ENCODE measurements around the gene ENPP3.

The ENPP3 gene

DNA sequence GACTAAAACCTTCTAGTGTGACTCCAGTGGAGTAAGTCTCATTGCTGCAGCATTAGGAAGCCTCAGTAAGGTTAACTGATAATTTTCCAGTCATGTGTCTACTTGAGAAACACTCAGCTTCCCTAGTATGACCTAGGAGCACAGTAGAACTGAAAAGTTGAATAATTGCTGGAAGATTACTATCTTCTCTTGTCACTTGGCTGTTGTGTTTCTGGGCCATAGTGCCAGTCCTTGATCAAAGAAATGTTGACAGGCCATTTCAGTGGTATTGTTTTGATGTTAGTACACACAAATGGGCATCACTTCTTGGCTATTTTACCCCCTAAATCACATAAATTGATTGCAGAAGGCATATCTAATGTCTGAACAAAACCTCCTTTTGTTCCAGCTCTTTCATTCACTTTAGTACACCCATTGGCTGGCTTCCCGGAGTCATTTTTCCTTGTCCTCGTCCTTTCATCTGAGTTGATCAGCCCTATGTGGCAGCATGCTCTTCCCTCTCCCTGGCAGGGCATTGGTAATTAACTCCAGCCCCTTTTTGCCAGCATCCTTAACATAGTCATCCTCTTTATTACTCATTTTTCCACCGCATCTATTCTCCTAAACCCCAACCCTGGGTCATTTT is 6.0 kb downstream of the ENPP3 start:
- DNase-seq (ENCODE audit: low read depth), result no peak

- DNase-seq (ENCODE audit: low read depth), result no peak
Observed at GRCh38 chr6:131643855-131644460, 6.9 kb downstream of the ENPP3 start.

DNA sequence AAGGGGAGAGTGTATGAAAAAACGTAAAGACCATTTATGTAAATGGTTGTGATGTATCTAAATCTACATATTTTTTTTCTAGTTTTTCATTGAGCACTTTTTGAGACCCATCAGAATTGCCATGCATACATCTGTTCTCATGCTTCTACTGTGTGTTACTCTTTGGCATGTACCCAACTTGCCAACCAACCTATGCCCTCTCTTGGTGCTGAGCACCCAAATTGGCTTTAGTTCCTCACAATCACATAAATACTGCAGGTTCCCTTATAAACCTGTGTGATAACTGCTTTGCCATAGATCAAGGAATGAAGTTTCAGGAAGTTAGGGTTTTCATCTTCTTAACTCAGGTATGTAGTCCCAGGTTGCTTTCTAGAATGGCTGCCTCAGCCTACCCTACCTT is 7.8 kb downstream of the ENPP3 start:
- DNase-seq (ENCODE audit: low read depth), result no peak

GRCh38 chr6:131645846-131646245 is 8.7 kb downstream of the ENPP3 start:
- DNase-seq (ENCODE audit: low read depth), result no peak

- DNase-seq (ENCODE audit: low read depth), result no peak
Observed at GRCh38 chr6:131646249-131646670, 9.2 kb downstream of the ENPP3 start.

GRCh38 chr6:131651782-131652181 is 14.7 kb downstream of the ENPP3 start:
- DNase-seq (ENCODE audit: low read depth), result no peak

DNA sequence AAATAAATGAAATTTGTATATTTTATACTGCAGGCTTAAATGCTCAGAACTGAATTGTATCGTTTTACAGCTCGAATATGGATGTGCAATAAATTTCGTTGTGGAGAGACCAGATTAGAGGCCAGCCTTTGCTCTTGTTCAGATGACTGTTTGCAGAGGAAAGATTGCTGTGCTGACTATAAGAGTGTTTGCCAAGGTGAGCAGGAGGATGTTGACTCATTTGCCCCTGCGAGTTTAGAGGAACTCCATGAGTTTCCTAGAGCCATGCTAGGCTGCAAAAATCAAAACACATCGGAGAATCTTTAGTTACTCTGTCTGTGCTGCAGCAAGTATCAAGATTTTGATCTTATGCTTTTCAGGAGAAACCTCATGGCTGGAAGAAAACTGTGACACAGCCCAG is 15.4 kb downstream of the ENPP3 start:
- no peak for DNase-seq (ENCODE audit: low read depth)

DNA sequence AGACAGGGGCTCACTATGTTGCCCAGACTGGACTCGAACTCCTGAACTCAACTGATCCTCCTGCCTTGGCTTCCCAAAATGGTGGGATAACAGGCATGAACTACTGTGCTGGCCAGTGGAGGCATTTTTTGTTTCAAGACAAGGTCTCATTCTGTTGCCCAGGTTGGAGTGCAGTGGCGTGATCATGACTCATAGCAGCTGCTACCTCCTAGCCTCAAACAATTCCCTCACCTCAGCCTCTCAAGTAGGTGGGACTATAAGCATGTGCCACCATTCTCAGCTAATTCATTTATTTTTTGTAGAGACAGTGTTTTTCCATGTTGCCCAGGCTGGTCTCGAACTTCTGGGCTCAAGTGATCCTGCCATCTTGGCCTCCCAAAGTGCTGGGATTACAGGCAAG is 17.2 kb downstream of the ENPP3 start:
- no peak for DNase-seq (ENCODE audit: low read depth)

DNA sequence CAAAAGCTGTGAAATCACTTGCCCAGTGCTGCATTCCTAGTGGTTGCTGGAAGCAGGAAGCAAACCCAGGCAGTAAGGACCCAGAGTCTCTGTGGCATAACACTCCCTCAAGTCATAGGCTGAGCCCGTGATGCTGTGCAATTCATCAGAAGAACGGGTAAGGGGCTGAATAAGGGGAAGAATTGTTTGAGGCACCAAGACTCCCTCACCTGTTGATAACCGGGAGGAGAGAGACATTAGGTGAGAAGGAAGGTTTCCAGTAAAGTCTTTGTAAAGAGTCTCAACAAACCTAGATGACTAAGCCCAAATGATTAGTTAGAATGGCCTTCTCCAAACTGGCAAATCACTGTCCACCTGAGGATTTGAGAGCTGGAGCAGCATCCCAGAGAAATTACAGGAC is 18.3 kb downstream of the ENPP3 start:
- DNase-seq (ENCODE audit: low read depth), result no peak

- no peak for DNase-seq (ENCODE audit: low read depth)
Observed at GRCh38 chr6:131655951-131656350, 18.8 kb downstream of the ENPP3 start.

DNA sequence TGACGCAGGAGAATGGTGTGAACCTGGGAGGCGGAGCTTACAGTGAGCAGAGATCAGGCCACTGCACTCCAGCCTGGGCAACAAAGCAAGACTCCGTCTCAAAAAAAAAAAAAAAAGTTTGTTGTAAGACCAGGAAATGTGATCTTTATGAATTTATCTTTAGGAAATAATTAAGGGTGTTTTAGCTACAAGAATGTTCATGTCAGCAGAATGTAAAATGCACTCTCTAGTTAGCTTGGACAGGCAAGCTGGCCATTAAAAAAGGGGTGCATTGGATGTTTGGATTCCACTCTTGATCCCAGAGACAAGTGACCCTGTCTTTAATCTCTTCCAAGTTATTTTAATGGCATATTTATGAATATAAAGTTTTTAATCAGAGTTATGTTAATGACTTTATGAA is 19.6 kb downstream of the ENPP3 start:
- DNase-seq (ENCODE audit: low read depth), result no peak

DNA sequence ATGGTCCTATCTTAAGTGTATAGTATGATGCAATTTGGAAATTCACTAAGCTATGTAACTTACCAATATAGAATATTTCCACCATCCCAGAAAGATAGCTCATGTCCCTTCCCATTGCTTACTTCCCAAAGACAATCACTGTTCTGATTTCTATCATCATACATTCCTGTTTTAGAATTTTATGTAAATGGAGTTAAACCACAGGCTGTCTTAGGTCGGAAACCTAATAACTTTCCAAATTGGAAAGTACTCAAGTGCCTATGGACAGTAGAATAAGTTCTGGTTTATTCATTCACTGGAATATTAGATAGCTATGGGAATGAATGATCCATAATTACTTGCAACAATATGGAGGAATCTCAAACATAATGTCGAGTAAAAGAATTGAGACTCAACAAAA is 20.1 kb downstream of the ENPP3 start:
- no peak for DNase-seq (ENCODE audit: low read depth)

- no peak for DNase-seq (ENCODE audit: low read depth)
Observed at GRCh38 chr6:131657630-131658111, 20.6 kb downstream of the ENPP3 start.

- DNase-seq (ENCODE audit: low read depth), result no peak
Observed at GRCh38 chr6:131658287-131658686, 21.2 kb downstream of the ENPP3 start.

DNA sequence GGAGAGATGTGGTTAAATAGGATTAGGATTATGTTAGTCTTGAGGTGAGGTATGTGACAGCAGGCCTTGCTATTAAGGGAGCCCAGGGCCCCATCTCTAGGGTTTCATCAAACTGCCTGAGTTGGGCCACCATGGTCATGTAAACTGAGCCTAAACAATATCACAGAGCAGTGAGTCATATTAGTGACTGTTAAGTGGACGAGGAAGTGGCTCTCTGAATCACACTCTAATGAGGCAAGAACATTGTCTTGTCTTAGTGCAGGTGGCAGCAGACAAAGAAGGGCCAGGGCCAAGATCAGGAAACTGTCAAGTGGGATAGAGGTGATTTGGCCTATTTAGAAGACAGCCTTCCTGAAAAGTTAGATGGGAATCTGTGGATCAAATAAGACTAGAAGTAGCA is 23.1 kb downstream of the ENPP3 start:
- DNase-seq (ENCODE audit: low read depth), result no peak

GRCh38 chr6:131663578-131664165 is 26.6 kb downstream of the ENPP3 start:
- no peak for DNase-seq (ENCODE audit: low read depth)

GRCh38 chr6:131669891-131670290 is 32.8 kb downstream of the ENPP3 start:
- no peak for DNase-seq (ENCODE audit: low read depth)

DNA sequence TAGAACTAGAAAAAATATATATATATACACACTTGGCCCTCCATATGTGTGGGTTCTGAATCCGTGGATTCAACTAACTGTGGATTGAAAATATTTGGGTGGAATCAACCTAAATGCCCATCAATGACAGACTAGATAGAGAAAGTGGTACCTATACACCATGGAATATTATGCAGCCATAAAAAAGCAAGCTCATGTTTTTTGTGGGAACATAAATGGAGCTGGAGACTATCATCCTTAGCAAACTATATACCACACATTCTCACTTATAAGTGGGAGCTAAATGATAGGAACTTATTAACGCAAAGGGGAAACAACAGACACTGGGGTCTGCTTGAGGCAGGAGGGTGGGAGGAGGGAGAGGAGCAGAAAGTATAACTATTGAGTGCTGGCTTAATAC is 36.1 kb downstream of the ENPP3 start:
- DNase-seq (ENCODE audit: low read depth), result no peak

DNA sequence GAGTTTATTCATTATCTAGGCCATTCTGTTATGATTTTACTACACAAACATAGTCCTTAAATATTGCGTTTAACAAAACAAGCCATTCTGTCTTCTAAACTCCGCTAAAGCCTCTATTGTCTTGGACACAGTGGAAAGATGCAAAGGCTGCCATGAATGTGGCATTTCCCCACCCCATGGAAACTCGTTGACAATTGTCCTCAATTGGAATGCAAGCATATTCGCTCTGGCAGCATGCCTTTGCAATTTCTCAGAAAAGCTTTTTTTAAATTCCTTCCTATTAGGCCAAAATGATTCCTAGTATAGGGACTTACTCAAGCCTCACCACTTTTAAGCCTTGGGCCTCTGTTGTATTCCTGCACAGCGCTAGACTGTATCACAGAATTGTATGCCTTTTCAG is 41.3 kb downstream of the ENPP3 start:
- no peak for DNase-seq (ENCODE audit: low read depth)

- DNase-seq (ENCODE audit: low read depth), result no peak
Observed at GRCh38 chr6:131680868-131681267, 43.8 kb downstream of the ENPP3 start.

- DNase-seq (ENCODE audit: low read depth), result no peak
Observed at GRCh38 chr6:131681585-131681984, 44.5 kb downstream of the ENPP3 start.

DNA sequence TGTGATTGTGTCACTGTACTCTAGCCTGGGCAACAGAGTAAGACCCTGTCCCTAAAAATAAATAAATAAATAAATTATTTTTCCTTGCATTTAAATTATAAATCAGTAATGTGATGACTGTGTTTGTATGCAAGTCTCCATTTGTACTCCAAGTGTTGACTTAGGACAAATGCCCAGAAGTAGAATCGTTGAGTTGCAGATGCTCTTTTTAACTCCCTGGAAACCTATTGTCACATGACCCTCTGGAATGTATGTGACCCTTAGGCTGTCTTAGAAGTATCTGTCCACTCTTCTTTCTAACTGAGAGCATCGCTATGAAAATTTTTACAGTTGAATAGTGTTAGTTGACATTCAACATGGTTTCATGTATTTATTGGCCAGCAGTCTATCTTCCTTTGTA is 45.3 kb downstream of the ENPP3 start:
- DNase-seq (ENCODE audit: low read depth), result no peak

- DNase-seq (ENCODE audit: low read depth), result no peak
Observed at GRCh38 chr6:131683479-131683878, 46.4 kb downstream of the ENPP3 start.

DNA sequence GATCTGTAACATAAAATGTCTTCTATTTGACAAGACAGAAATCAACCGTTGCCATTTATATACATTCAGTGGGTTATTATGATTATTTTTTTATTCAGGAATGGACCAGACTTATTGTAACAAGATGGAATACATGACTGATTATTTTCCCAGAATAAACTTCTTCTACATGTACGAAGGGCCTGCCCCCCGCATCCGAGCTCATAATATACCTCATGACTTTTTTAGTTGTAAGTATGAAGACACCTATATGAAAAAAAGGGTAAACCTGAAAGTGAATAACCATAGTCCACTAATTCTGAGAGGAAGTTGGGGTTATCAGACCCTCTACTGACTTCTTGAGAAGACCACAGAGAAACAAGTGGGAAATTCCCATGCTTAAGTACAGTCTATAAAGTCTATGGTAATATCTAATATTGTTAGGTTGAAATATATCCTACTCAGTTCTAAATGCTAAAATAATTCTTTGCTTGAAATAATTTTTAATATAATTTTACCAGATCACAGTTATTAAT is 48.2 kb downstream of the ENPP3 start:
- no peak for DNase-seq (ENCODE audit: low read depth)

Data from stimulated activated CD8-positive, alpha-beta memory T cell treated with anti-CD3 and anti-CD28 coated beads, Interleukin-12 subunit alpha, Interleukin-12 subunit beta, amount 100 ng/mL, for 4 hours (primary cell).